Stimulated activated CD8-positive, alpha-beta memory T cell treated with anti-CD3 and anti-CD28 coated beads, Interleukin-4, amount 100 ng/mL, for 4 hours (primary cell): Measurements from ENCODE around the gene TEX52.

ENCODE experiments used
- DNase-seq, 2 donors: peaks; one replicate each; pipeline ENCODE4 v3.0.0-alpha.2; 2020; ENCODE audit warnings: low read depth in 2 of 2, low spot score in 1 of 2

Gene TEX52

GRCh38 chr12:2801044-2801783 is 55.6 kb downstream of the TEX52 start:
- DNase-seq = no peak

GRCh38 chr12:2800046-2800570 is 56.7 kb downstream of the TEX52 start:
- DNase-seq = no peak
